Body of pancreas (tissue), 4 donors: ENCODE measurements around the gene ZNF423.

Experiments
- CTCF ChIP-seq, 7 experiments: fragments of 450-650 bp in 4 of 7; fragments of 200-600 bp in 3 of 7; sonication (generic) in 3 of 7; IDR thresholded peaks; one replicate each; pipeline ENCODE4 v1.5.1; 2016 to 2019; ENCODE audit warnings: antibody characterized with exemption in 7 of 7
- POLR2A ChIP-seq, 3 donors: fragments of 450-650 bp; IDR thresholded peaks; one replicate each; pipeline ENCODE4 v1.6.1; 2016; ENCODE audit warnings: antibody characterized with exemption in 3 of 3, mild to moderate bottlenecking in 2 of 3

DNA sequence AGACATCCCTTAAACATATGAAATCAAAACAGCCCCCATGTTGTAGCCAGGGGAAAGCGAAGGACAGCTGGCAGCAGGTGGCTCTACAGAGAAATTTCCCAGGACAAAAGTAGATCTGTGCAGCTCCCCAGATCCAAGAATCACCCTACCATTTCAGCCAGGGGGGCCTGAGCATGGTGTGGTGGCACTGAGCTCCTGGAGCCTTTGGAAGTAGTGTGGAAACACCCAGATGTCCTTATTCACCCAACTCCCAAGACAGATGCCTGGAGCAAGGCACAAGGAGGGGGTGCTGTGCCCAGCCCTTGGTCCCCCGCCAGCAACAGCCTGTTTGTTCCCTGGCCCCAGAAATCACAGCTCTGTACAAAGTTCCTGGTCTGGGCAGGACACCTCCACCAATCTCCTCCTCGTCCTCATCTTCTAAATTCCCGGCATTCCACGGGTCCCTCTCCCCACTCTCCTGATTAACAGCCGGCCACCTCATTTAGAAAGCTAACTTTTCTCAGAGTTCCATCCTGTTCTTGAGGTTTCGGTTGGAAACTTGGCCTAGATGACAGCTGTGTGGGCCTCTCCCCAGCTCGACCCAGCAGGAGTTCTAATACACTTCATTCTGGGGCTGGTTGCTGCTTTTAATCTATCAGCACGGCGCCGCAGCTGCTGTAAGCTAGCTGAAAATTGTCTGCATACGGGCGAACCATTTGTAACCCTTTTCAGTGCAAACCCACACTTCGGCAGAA, 291.2 kb downstream of the ZNF423 start:
- no peak for TF ChIP-seq CTCF (IDR thresholded peaks at IDR 0.05)
- TF ChIP-seq POLR2A (IDR thresholded peaks at IDR 0.05), result no peak
